DND-41 (cell line): ENCODE measurements around the gene BAZ2A.
A peak's percentile ranks its signal among the peaks of the same experiment; 100 is the strongest.

Experiments
- ATAC-seq: fragments of 200-7000 bp; cut with Tn5 transposase; 3 replicates; pipeline ENCODE4 v1.9.1; 2021; ENCODE audit warnings: low read depth; ENCODE audit not compliant: insufficient read depth
- DNase-seq: peaks from one replicate; pipeline ENCODE4 v3.0.0-alpha.2; 2020
- H2AFZ ChIP-seq: 2 replicates; pipeline ENCODE4 v1.6.0; 2012; ENCODE audit warnings: low read depth, low read length
- H3K27ac ChIP-seq: 2 replicates; pipeline ENCODE4 v1.5.1; 2012; ENCODE audit warnings: low read length, inconsistent platforms
- H3K27me3 ChIP-seq: fragments of 200-600 bp; sonication (generic); 2 replicates; pipeline ENCODE4 v1.6.0; 2012; ENCODE audit warnings: low read length, mild to moderate bottlenecking, inconsistent platforms; ENCODE audit not compliant: insufficient read depth, poor library complexity
- H3K36me3 ChIP-seq: 2 replicates; pipeline ENCODE4 v1.5.1; 2012; ENCODE audit warnings: low read length, inconsistent platforms; ENCODE audit not compliant: insufficient read depth
- H3K4me1 ChIP-seq: 2 replicates; pipeline ENCODE4 v1.5.1; 2012; ENCODE audit warnings: mild to moderate bottlenecking, low read length; ENCODE audit not compliant: insufficient read depth
- H3K4me2 ChIP-seq: 2 replicates; pipeline ENCODE4 v1.6.0; 2012; ENCODE audit warnings: mild to moderate bottlenecking, moderate library complexity, low read length, inconsistent platforms; ENCODE audit not compliant: insufficient read depth
- H3K4me3 ChIP-seq, 2 experiments: fragments of 200-600 bp in 1 of 2; shearing (Covaris generic) in 1 of 2; 2 replicates each; pipeline ENCODE4 v1.5.1; 2012 to 2016; ENCODE audit warnings: inconsistent platforms in 2 of 2, low read length in 2 of 2, mild to moderate bottlenecking in 2 of 2, low read depth in 1 of 2, moderate library complexity in 1 of 2
- H3K79me2 ChIP-seq: 2 replicates; pipeline ENCODE4 v1.6.0; 2012; ENCODE audit warnings: low read length, inconsistent platforms; ENCODE audit not compliant: insufficient read depth
- H3K9ac ChIP-seq: 2 replicates; pipeline ENCODE4 v1.6.0; 2012; ENCODE audit warnings: low read depth, mild to moderate bottlenecking, inconsistent platforms, low read length, moderate library complexity
- H3K9me3 ChIP-seq: 2 replicates; pipeline ENCODE4 v1.5.1; 2012; ENCODE audit warnings: low read length, moderate library complexity, mild to moderate bottlenecking, inconsistent platforms; ENCODE audit not compliant: insufficient read depth, severe bottlenecking
- H4K20me1 ChIP-seq: 2 replicates; pipeline ENCODE4 v1.6.0; 2012; ENCODE audit warnings: low read length; ENCODE audit not compliant: insufficient read depth
- CTCF ChIP-seq: IDR thresholded peaks from 2 replicates; pipeline ENCODE4 v1.5.1; 2012; ENCODE audit warnings: borderline replicate concordance, low read length, moderate library complexity, mild to moderate bottlenecking; ENCODE audit not compliant: poor library complexity, severe bottlenecking; ENCODE audit errors: extremely low read depth
- EZH2 ChIP-seq: IDR thresholded peaks from 3 replicates; pipeline ENCODE4 v1.6.1; 2012; ENCODE audit warnings: borderline replicate concordance, low read depth, mild to moderate bottlenecking, moderate library complexity, low read length, inconsistent platforms; ENCODE audit not compliant: severe bottlenecking

BAZ2A gene

GRCh38 chr12:56668197-56668457 is 38.0 kb upstream of the BAZ2A start:
- no peak overlapping the region for H2AFZ ChIP-seq
- DNase-seq (no peak), ATAC-seq (no peak)
- H3K27ac ChIP-seq = no peak overlapping the region
- H4K20me1 ChIP-seq = peaks cover 55% of the 10 kb centered on the region
- H3K9ac ChIP-seq = no peak overlapping the region
- H3K79me2 ChIP-seq = peaks cover 74% of the 10 kb centered on the region
- no peak overlapping the region for H3K4me2 ChIP-seq
- no peaks in the 10 kb centered on the region for H3K4me1 ChIP-seq
- no peak overlapping the region for H3K4me3 ChIP-seq
- TF ChIP-seq EZH2 (no peak), CTCF (no peak)
- H3K36me3 ChIP-seq = peaks cover 98% of the 10 kb centered on the region
- H3K9me3 ChIP-seq = no peaks in the 10 kb centered on the region
- no peaks in the 10 kb centered on the region for H3K27me3 ChIP-seq

GRCh38 chr12:56661979-56662638 is 32.0 kb upstream of the BAZ2A start:
- Histone ChIP-seq H3K27me3 (no peaks in the 10 kb centered on the region), H2AFZ (no peak overlapping the region), H3K79me2 (peaks cover 17% of the 10 kb centered on the region), H3K4me2 (no peak overlapping the region), H3K9ac (no peak overlapping the region), H4K20me1 (peaks cover 18% of the 10 kb centered on the region), H3K4me3 (no peak overlapping the region), H3K9me3 (no peaks in the 10 kb centered on the region), H3K36me3 (peaks cover 47% of the 10 kb centered on the region), H3K4me1 (no peaks in the 10 kb centered on the region), H3K27ac (no peak overlapping the region)
- TF ChIP-seq CTCF (no peak), EZH2 (no peak)
- ATAC-seq = peak; percentile 27; the same call in 2 of the 3 replicates
- peak; percentile 7 for DNase-seq

- no peak overlapping the region for H3K4me3 ChIP-seq
- ATAC-seq (peak; percentile 26; the same call in 1 of the 3 replicates), DNase-seq (peak; percentile 5)
- no peak overlapping the region for H3K9ac ChIP-seq
- peaks cover 41% of the 10 kb centered on the region for H3K36me3 ChIP-seq
- no peaks in the 10 kb centered on the region for H3K27me3 ChIP-seq
- H3K4me1 ChIP-seq = no peaks in the 10 kb centered on the region
- H2AFZ ChIP-seq = no peak overlapping the region
- TF ChIP-seq CTCF = no peak
- no peak for TF ChIP-seq EZH2
- no peaks in the 10 kb centered on the region for H3K9me3 ChIP-seq
- peaks cover 11% of the 10 kb centered on the region for H3K79me2 ChIP-seq
- H3K27ac ChIP-seq = no peak overlapping the region
- H3K4me2 ChIP-seq = no peak overlapping the region
- peaks cover 14% of the 10 kb centered on the region for H4K20me1 ChIP-seq
These were observed 31.4 kb upstream of the BAZ2A start for GRCh38 chr12:56661560-56661959.

GRCh38 chr12:56658921-56659320 is 28.8 kb upstream of the BAZ2A start:
- DNase-seq = no peak

More at GRCh38 chr12:56658921-56659320, 28.8 kb upstream of the BAZ2A start:
- Histone ChIP-seq H2AFZ (no peak overlapping the region), H3K27me3 (no peaks in the 10 kb centered on the region), H3K4me1 (no peaks in the 10 kb centered on the region), H4K20me1 (peaks cover 8% of the 10 kb centered on the region; the same call in 1 of the 2 replicates), H3K9ac (no peak overlapping the region), H3K4me2 (no peak overlapping the region), H3K9me3 (peaks cover 3% of the 10 kb centered on the region), H3K27ac (no peak overlapping the region), H3K4me3 (no peak overlapping the region), H3K36me3 (peaks cover 15% of the 10 kb centered on the region; the same call in 1 of the 2 replicates), H3K79me2 (no peaks in the 10 kb centered on the region)
- TF ChIP-seq EZH2 (no peak), CTCF (no peak)
- ATAC-seq = no peak
